Karpas-422 (cell line): ENCODE measurements around the gene THRAP3. TPM values are rescaled to one million over a fixed set of nuclear protein-coding genes. Genes with fewer than 3 reads are reported as not detected.
A peak's percentile ranks its signal among the peaks of the same experiment; 100 is the strongest.
"Not testable (repeated sequence)": the region's sequence is repeated elsewhere in the genome, so short reads cannot be mapped to it uniquely, and the experiment has no call there.

Experiments
- DNase-seq: peaks from one replicate; pipeline ENCODE4 v3.0.0-alpha.2; 2015
- H2AFZ ChIP-seq: fragments of 200-600 bp; sonication (generic); 2 replicates; pipeline ENCODE4 v1.6.1; 2014; ENCODE audit warnings: antibody characterized with exemption, low read length, mixed read lengths
- H3K27ac ChIP-seq: fragments of 200-600 bp; sonication (generic); 2 replicates; pipeline ENCODE4 v1.5.1; 2014; ENCODE audit warnings: mild to moderate bottlenecking, low read length, moderate library complexity
- H3K27me3 ChIP-seq: fragments of 200-600 bp; sonication (generic); 2 replicates; pipeline ENCODE4 v1.6.1; 2014; ENCODE audit warnings: low read length, mixed read lengths
- H3K36me3 ChIP-seq: fragments of 200-600 bp; sonication (generic); 2 replicates; pipeline ENCODE4 v1.6.1; 2014; ENCODE audit warnings: low read length, mixed read lengths; ENCODE audit not compliant: insufficient read depth
- H3K4me1 ChIP-seq: fragments of 200-600 bp; sonication (generic); 2 replicates; pipeline ENCODE4 v1.6.1; 2014; ENCODE audit warnings: mild to moderate bottlenecking, low read length, mixed read lengths
- H3K4me2 ChIP-seq: fragments of 200-600 bp; sonication (generic); 2 replicates; pipeline ENCODE4 v1.6.1; 2014; ENCODE audit warnings: low read length, low read depth, mild to moderate bottlenecking; ENCODE audit not compliant: poor library complexity, severe bottlenecking
- H3K4me3 ChIP-seq: fragments of 200-600 bp; sonication (generic); 2 replicates; pipeline ENCODE4 v1.5.1; 2014; ENCODE audit warnings: mild to moderate bottlenecking, antibody characterized with exemption, low read length, mixed read lengths
- H3K79me2 ChIP-seq: fragments of 200-600 bp; sonication (generic); 2 replicates; pipeline ENCODE4 v1.6.1; 2014; ENCODE audit warnings: mild to moderate bottlenecking, low read length, mixed read lengths
- H3K9ac ChIP-seq: fragments of 200-600 bp; sonication (generic); 2 replicates; pipeline ENCODE4 v1.6.0; 2014; ENCODE audit warnings: low read length
- H3K9me2 ChIP-seq: fragments of 200-600 bp; sonication (generic), shearing (Covaris generic); replicated peaks from 2 replicates; pipeline ENCODE4 v1.6.0; 2014; ENCODE audit warnings: mild to moderate bottlenecking, low read length, moderate library complexity; ENCODE audit not compliant: insufficient read depth
- H3K9me3 ChIP-seq: fragments of 300-700, 200-600 bp; sonication (generic); 2 replicates; pipeline ENCODE4 v1.6.1; 2014; ENCODE audit warnings: low read length, mixed read lengths
- H4K20me1 ChIP-seq: fragments of 200-600 bp; sonication (generic); 2 replicates; pipeline ENCODE4 v1.6.1; 2014; ENCODE audit warnings: mild to moderate bottlenecking, antibody characterized with exemption, low read length, low read depth; ENCODE audit not compliant: insufficient read depth
- total RNA-seq: library from RNA; depleted of rRNA; stranded (reverse); fragments of >200 nt; shearing (Covaris generic); gene quantifications from 2 replicates; pipeline ENCODE4 v1.2.3, GENCODE V29; 2014; ENCODE audit warnings: low replicate concordance

THRAP3 gene
- total RNA-seq, 1 experiment from 2014 or later = 47.0 TPM

DNA sequence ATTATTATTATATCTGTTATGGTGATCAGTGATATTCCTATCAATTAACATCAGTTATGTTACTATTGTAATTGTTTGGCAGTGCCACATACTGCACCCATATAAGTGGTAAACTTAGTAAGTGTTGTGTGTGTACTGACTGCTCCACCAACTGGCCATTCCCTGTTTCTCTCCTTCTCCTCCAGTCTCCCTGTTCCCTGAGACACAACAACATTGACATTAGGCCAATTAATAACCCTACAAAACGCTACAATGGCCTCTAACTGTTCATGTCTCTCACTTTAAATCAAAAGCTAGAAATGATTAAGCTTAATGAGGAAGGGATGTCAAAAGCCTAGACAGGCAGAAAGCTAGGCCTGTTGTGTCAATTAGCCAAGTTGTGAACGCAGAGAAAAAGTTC, 6.6 kb upstream of the THRAP3 start:
- Histone ChIP-seq H3K9me3 (no peaks in the 10 kb centered on the region), H4K20me1 (no peaks in the 10 kb centered on the region), H2AFZ (no peak overlapping the region), H3K27me3 (no peaks in the 10 kb centered on the region), H3K36me3 (no peaks in the 10 kb centered on the region), H3K9me2 (no peaks in the 10 kb centered on the region), H3K4me3 (no peak overlapping the region), H3K79me2 (no peaks in the 10 kb centered on the region), H3K4me1 (peaks cover 3% of the 10 kb centered on the region), H3K27ac (no peak overlapping the region), H3K9ac (no peak overlapping the region), H3K4me2 (no peak overlapping the region)
- DNase-seq = no peak

DNA sequence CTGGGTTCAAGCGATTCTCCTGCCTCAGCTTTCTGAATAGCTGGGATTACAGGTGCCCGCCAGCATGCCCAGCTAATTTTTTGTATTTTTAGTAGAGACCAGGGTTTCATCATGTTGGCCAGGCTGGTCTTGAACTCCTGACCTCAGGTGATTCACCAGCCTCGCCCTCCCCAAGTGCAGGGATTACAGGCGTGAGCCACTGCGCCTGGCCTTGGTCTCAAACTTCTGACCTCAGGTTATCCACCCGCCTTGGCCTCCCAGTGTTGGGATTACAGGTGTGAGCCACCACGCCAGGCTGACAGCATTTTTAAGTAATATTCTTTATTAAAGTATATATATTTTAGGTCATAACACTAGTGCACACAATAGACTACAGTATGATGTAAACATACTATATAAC, 2.3 kb upstream of the THRAP3 start:
- not testable (repeated sequence) for H3K27me3 ChIP-seq, H3K4me3 ChIP-seq, H2AFZ ChIP-seq, H3K36me3 ChIP-seq, H3K27ac ChIP-seq, H3K4me2 ChIP-seq, H3K9me3 ChIP-seq, H3K9me2 ChIP-seq, DNase-seq, H3K9ac ChIP-seq
- H3K4me1 ChIP-seq = peaks cover 19% of the 10 kb centered on the region
- H3K79me2 ChIP-seq = peaks cover 26% of the 10 kb centered on the region
- H4K20me1 ChIP-seq = peaks cover 20% of the 10 kb centered on the region; the same call in 1 of the 2 replicates

DNA sequence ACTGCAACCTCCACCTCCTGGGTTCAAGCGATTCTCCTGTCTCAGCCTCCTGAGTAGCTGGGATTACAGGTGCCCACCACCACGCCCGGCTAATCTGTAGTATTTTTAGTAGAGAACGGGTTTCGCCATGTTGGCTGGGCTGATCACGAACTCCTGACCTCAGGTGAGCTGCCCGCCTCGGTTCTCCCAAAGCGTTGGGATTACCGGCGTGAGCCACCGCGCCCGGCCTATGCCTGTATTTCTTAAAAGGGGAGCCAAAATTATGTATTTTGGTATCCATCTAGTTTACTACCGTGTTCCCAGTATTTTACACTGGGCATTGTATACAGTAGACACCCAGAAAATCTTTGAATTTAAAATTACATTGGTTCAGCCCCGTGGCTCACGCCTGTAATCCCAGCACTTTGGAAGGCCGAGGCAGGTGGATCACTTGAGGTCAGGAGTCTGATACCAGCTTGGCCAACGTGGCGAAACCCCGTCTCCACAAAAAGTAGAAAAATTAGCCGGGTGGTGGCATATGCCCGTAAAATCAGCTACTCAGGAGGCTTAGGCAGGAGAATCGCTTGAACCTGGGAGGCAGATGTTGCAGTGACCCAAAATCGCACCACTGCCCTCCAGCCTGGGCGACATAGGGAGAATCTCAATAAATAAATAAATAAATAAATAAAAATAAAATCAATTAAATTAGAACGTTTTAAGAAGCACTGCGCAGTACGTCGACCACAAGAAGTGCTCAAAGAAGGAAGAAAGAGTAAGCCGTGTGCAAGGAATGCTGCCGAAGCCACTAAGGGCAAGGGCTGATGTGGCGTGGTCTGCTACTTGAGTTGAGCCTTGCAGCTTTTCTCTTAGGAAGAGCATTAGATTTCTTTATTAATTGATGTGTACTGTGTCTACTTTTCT, 1.5 kb upstream of the THRAP3 start:
- Histone ChIP-seq H3K36me3 (peaks cover 10% of the 10 kb centered on the region; the same call in 1 of the 2 replicates), H2AFZ (peak overlapping the region; percentile 80), H3K27me3 (no peaks in the 10 kb centered on the region), H3K9me3 (no peaks in the 10 kb centered on the region), H3K4me2 (peak overlapping the region; percentile 82), H3K4me1 (peaks cover 19% of the 10 kb centered on the region), H4K20me1 (peaks cover 21% of the 10 kb centered on the region; the same call in 1 of the 2 replicates), H3K4me3 (peak overlapping the region; percentile 74), H3K9me2 (no peaks in the 10 kb centered on the region), H3K9ac (peak overlapping the region; percentile 79), H3K27ac (peak overlapping the region; percentile 80), H3K79me2 (peaks cover 34% of the 10 kb centered on the region)
- DNase-seq = no peak

DNA sequence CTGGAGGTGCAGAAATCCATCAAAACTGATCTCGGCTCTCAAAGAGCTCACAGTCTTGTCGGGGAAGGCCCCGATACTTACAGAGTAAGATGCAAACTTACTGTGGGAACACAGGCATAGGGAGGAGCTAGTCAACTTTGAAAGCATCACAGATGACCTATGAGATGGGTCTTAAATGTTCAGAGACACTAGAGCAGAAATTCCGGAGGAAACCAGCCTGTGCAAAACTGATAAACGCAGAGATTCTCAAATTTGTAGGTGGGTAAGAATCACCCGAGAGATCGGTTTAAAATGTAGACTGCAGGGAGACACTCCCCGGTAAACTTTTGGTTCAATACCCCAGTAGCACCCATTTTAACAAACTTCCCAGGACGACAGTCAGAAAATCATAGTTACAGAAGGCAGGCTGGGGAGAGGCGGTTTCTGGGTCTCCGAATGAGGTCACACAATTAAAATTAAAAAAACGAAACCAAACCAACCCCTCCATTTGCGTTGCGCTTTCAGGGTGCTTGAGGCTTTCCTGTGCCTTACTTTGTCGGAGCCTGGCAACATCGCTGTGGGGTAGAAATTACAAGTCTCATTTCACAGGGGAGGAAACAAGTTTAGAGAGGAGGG, 755 bp upstream of the THRAP3 start:
- H3K9ac ChIP-seq = peak overlapping the region; percentile 79
- H3K4me3 ChIP-seq = peak overlapping the region; percentile 74
- peaks cover 21% of the 10 kb centered on the region; the same call in 1 of the 2 replicates for H4K20me1 ChIP-seq
- peak overlapping the region; percentile 80 for H3K27ac ChIP-seq
- peak overlapping the region; percentile 80 for H2AFZ ChIP-seq
- peaks cover 12% of the 10 kb centered on the region; the same call in 1 of the 2 replicates for H3K36me3 ChIP-seq
- peaks cover 42% of the 10 kb centered on the region for H3K79me2 ChIP-seq
- H3K9me2 ChIP-seq = no peaks in the 10 kb centered on the region
- H3K4me2 ChIP-seq = peak overlapping the region; percentile 82
- peaks cover 19% of the 10 kb centered on the region for H3K4me1 ChIP-seq
- DNase-seq = peak; percentile 81
- no peaks in the 10 kb centered on the region for H3K9me3 ChIP-seq
- no peaks in the 10 kb centered on the region for H3K27me3 ChIP-seq

DNA sequence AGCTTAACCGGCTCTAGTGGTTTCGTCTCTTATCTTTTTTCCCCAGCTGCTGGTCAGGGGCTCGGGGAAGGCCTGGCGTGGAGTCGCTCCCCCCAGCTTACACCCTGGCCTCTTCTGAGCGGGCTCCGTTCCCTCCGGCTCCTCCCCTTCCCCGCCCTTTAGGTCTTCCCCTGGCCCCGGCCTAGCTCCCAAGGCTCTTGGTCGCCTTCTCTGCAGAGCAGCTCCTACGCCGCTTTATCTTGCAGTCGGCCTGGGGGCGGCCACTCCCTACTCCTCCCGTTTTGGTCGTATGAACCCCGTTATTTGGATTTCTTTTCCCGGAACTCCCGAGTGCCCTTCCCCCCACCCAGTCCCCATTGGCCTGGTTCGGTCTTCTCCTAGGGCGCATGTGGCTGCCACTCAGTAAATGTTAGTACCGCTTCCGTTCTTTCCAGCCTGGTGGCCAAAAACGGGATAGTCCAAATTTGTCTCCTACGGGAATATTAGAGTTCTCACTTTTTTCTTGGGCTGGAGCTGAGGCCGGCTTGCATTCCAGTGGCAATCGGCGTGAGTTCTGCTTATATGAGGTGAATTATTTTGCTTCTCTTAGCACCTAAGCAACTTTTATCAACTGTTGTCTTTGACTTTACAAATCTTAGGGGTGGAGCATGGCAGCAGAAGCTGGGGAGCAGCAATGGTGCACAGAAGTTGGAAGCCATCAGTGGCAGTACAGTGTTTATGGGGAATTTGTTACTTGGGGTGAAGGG, 467 bp downstream of the THRAP3 start:
- peak overlapping the region; percentile 91 for H3K9ac ChIP-seq
- H2AFZ ChIP-seq = no peak overlapping the region; the same call in 1 of the 2 replicates
- H3K79me2 ChIP-seq = peaks cover 54% of the 10 kb centered on the region

DNA sequence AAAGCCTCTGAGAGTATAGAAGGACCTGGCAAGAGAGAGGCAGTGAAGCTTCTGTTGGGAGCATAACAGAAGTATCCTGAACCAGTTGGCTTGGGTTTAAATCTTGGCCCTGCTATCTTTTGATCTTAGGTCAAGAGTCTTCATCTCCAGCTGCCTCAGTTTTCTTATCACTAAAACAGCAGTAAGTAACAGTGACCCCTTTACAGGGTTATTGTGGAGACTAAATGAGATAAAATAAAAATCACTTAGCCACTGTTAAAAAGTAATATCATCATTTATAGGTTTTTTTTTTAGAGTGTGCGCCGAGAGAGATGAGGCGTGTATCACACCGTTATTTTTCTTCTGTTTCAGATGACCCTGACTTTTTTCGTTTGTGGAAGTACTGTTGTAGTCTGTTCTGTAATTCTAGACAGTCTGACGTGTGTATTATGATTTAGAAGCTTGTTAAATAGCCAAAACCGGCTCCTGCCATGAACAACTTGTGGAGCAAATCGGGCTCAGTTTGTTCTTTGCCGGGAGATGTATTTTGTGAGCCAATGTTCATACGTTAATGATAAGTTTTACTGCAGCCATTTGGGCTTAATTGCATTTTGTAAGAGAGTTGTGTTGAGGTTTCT, 1.1 kb downstream of the THRAP3 start:
- Histone ChIP-seq H3K9me2 (no peaks in the 10 kb centered on the region), H3K36me3 (peaks cover 18% of the 10 kb centered on the region; the same call in 1 of the 2 replicates), H3K27me3 (no peaks in the 10 kb centered on the region), H3K79me2 (peaks cover 61% of the 10 kb centered on the region), H4K20me1 (peaks cover 21% of the 10 kb centered on the region; the same call in 1 of the 2 replicates), H3K4me3 (peak overlapping the region; percentile 98), H2AFZ (no peak overlapping the region), H3K4me2 (peak overlapping the region; percentile 87), H3K9ac (peak overlapping the region; percentile 91), H3K4me1 (peaks cover 19% of the 10 kb centered on the region), H3K27ac (peak overlapping the region; percentile 78), H3K9me3 (no peaks in the 10 kb centered on the region)
- DNase-seq = no peak

More for the DNA sequence above, 467 bp downstream of the THRAP3 start:
- peaks cover 17% of the 10 kb centered on the region; the same call in 1 of the 2 replicates for H3K36me3 ChIP-seq
- H3K9me2 ChIP-seq = no peaks in the 10 kb centered on the region
- peak overlapping the region; percentile 98 for H3K4me3 ChIP-seq
- H3K4me1 ChIP-seq = peaks cover 19% of the 10 kb centered on the region
- H3K4me2 ChIP-seq = peak overlapping the region; percentile 87
- peak overlapping the region; percentile 78 for H3K27ac ChIP-seq
- H3K27me3 ChIP-seq = no peaks in the 10 kb centered on the region
- peak; percentile 91 for DNase-seq
- no peaks in the 10 kb centered on the region for H3K9me3 ChIP-seq
- peaks cover 21% of the 10 kb centered on the region; the same call in 1 of the 2 replicates for H4K20me1 ChIP-seq

DNA sequence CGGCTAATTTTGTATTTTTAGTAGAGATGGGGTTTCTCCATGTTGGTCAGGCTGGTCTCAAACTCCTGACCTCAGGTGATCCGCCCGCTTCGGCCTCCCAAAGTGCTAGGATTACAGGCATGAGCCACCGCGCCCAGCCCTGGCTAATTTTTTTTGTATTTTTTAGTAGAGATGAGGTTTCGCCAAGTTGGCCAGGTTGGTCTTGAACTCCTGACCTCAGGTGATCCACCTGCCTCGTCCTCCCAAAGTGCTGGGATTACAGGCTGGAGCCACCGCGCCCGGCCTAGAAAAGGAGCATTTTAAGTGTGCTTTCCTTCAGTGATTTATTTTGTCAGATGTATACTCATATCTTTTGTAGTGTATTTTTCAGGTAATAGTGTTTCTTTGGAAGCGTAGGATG, 6.0 kb downstream of the THRAP3 start:
- H4K20me1 ChIP-seq = peaks cover 34% of the 10 kb centered on the region; the same call in 1 of the 2 replicates
- H3K9me3 ChIP-seq, H3K4me3 ChIP-seq, DNase-seq, H3K4me1 ChIP-seq, H3K4me2 ChIP-seq, H3K27me3 ChIP-seq, H3K9me2 ChIP-seq, H3K9ac ChIP-seq, H3K27ac ChIP-seq, H2AFZ ChIP-seq: not testable (repeated sequence)
- peaks cover 100% of the 10 kb centered on the region for H3K79me2 ChIP-seq
- peaks cover 41% of the 10 kb centered on the region for H3K36me3 ChIP-seq
